GM19351 (cell line): ENCODE results near the gene SLC22A23.

Source experiments
- ATAC-seq: cut with Tn5 transposase; IDR thresholded peaks from one replicate; pipeline ENCODE4 v1.9.1; 2021; ENCODE audit warnings: mild to moderate bottlenecking, moderate library complexity; ENCODE audit not compliant: unreplicated experiment

The SLC22A23 gene

DNA sequence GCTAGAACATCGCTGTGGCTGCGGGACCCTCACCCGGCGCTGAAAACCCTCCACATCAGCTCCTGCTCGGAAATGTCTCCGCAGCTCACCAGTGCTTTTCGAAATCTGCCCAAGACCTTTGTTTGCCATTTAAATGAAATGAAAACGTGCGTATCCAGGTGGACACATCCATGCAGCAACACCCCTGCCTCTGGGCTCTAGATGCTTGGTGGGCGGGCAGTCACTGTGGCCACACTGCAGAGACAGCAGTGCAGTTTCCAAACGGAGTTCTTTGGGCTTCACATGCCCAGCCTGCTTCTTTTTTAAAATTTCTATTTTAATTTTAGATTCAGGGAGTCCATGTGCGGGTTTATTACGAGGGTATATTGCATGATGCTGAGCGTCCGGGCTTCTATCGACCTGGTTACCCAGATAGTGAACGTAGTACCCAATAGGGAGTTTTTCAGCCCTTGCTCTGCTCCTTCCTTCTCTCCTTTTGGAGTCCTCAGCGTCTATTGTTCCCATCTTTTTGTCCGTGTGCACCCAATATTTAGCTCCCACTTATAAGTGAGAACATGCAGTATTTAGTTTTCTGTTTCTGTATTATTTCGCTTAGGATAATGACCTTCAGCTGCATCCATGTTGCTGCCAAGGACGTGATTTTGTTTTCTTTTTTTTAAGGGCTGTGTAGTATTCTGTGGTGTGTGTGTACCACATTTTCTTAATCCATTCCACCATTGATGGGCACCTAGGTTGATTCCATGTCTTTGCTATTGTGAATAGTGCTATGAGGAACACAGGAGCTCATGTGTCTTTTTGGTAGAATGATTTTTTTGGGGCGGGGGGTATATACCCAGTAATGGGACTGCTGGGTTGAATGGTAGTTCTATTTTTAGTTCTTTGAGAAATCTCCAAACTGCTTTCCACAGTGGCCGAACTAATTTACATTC, 224.6 kb downstream of the SLC22A23 start:
- ATAC-seq = no peak

DNA sequence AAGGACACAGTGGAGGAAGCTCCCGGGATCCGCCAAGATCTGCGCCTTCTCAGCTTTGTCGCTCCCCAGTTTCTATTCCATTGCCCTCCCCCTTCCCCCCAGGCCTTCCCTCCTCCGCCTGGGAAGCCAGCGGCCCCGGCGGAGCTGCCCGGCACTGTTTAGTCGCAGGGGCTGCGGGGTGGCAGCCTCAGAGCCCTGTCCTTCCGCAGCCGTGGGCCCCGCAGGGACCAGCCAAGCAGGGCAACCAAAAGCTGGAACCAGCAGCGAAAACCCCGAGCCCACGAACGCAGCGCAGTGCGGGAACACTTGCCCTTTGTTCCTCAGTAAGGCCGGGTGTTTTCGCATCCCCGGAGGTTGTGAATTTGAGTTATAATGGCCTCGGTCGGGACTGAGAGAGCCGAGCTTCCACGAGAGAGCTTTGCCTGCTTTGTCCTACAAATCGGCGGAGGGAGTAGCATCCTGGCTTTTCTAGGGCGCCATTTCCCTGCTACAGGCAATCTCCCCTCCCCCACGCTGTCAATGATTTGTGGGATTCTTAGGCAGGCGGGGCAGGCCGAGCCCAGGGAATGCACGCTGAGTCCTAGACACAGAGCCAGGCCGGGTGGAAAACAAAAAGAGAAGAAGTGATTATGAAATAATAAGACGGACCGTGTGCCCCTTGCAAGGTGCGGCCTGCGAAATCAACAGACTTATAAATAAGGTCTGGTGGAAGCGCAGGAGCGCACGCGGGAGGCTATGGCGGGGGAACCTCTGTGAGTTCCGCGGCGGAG, 225.4 kb downstream of the SLC22A23 start:
- no peak for ATAC-seq

GRCh38 chr6:3230900-3231246, 226.0 kb downstream of the SLC22A23 start:
- ATAC-seq = no peak

GRCh38 chr6:3230256-3230882, 226.5 kb downstream of the SLC22A23 start:
- no peak for ATAC-seq

- no peak for ATAC-seq
Observed at GRCh38 chr6:3229566-3230178, 227.2 kb downstream of the SLC22A23 start.

DNA sequence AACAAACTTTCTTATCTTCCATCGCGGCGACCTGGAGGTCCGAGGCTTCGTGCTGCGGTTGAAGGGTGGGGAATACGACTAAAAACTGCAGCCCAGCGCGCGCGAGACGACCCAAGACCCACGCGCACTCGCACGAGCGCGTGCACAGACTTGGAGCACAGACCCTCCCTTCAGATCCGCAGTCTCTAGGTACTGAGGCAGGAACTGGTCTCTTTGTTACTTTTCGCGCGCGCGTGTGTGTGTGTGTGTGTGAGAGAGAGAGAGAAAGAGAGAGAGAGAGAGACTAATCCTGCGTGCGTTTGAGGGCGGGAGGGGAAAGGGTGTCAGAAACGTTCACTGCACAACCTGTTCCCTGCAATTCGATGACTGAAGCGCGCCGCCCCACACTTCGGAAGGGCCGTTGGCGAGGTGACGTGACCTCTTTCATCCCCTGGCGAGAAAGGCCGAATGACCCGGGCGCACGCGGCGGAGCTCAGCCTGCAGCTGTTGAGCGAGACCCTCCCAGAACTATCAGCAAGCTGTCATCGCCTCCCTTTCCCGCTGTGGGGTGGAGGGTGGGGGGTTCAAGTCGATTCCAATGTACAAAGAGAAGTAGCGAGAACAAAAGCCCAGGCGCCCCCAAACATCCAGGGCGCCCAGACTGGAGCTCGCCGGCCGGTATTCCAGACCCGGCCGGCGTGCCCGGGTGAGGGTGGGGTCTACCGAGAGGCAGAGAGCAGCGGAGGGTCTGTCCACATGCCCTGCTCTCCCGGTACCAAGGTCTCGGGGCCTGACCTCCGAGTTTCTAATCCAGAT, 227.9 kb downstream of the SLC22A23 start:
- ATAC-seq = no peak

- no peak for ATAC-seq
Observed at GRCh38 chr6:3228046-3228671, 228.7 kb downstream of the SLC22A23 start.

- ATAC-seq = no peak
Observed at GRCh38 chr6:3227363-3228045, 229.3 kb downstream of the SLC22A23 start, which contains the start of gene TUBB2B. Gene TUBB2B (minus strand): TSS chr6:3227653. CDS start chr6:3227543, 110 bp downstream.

GRCh38 chr6:3226481-3227362, 230.1 kb downstream of the SLC22A23 start:
- ATAC-seq = no peak

DNA sequence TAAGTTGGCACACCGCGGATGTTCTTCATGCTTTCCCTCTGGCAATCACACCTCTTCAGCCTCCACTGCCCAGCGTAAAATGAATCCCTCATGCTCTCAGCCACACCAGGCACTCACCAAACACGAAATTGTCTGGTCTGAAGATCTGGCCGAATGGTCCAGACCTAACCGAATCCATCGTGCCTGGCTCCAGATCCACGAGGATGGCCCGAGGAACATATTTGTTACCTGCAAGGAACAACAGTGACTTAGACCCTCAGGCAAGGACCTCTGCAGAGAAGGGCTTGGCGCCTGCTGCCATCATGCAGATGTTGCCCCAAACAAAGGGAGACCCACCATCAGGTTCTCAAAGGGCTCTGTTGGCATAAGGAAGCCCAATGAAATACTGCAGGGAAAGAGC, 230.8 kb downstream of the SLC22A23 start:
- no peak for ATAC-seq

- no peak for ATAC-seq
Observed at GRCh38 chr6:3222506-3223038, 234.3 kb downstream of the SLC22A23 start.

DNA sequence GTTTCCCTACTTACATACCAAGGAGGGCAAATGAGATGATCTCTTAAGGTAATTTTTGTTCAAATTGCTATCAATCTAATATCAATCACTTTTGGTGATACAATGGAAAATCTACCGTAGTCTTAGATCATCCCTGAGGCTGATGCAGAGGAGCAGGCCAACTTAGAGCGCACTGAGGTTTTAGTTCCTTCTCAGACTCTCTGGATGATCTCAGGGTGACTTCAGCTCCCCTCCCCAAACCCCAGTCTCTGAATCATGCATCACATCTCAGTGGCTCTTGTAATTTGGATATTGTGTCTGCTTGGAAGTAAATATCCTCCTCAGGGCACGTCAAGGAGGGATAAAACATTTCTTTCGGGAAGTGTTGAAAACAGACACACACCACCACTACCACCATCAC, 235.3 kb downstream of the SLC22A23 start:
- no peak for ATAC-seq

DNA sequence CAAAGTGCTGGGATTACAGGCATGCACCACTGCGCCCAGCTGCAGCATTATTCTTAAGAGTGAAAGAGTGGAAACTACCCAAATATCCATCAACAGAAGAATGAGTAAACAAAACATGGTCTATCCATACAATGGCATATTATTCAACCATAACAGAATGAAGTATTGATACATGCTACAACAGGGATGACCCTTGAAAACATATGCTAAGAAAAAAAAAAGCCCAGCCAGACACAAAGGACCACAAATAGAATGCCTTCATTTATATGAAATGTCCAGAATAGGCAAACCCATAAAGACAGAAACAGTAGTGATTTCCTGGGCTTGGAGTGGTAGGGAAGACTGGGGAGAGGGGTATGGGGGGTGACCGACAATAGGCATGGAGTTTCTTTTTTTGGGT, 236.5 kb downstream of the SLC22A23 start:
- no peak for ATAC-seq
